ENCODE measurements around the gene CLASP1. TPM values are rescaled to one million over a fixed set of nuclear protein-coding genes. Genes with fewer than 3 reads are reported as not detected.
"Not testable (repeated sequence)": the region's sequence is repeated elsewhere in the genome, so short reads cannot be mapped to it uniquely, and the experiment has no call there.

The CLASP1 gene
- total RNA-seq, 1 donor from 2014 or later = 58.3 TPM

GRCh38 chr2:121303531-121304263, 345.6 kb downstream of the CLASP1 start:
- DNase-seq (no peak), ATAC-seq (ENCODE audit: poor library complexity) (no peak)
- intact Hi-C loops (cut with DNase I) = no loop called here

- ATAC-seq (ENCODE audit: poor library complexity); DNase-seq; intact Hi-C loops (cut with DNase I): not testable (repeated sequence)
Observed at GRCh38 chr2:121301190-121301589, 348.1 kb downstream of the CLASP1 start.

- intact Hi-C loops (cut with DNase I) = no loop called here
- DNase-seq = no peak
- no peak for ATAC-seq (ENCODE audit: poor library complexity)
Observed at GRCh38 chr2:121298476-121298875, 350.8 kb downstream of the CLASP1 start.

- intact Hi-C loops (cut with DNase I) = not testable (repeated sequence)
Observed at GRCh38 chr2:121297866-121298265, 351.4 kb downstream of the CLASP1 start.

GRCh38 chr2:121297217-121297830, 351.9 kb downstream of the CLASP1 start:
- ATAC-seq (ENCODE audit: poor library complexity) (peak; percentile 62), DNase-seq (no peak)
- intact Hi-C loops (cut with DNase I) = no loop called here

More at GRCh38 chr2:121297866-121298265, 351.4 kb downstream of the CLASP1 start:
- not testable (repeated sequence) for DNase-seq; ATAC-seq (ENCODE audit: poor library complexity)

- intact Hi-C loops (cut with DNase I) = no loop called here
- DNase-seq (no peak), ATAC-seq (ENCODE audit: poor library complexity) (no peak)
Observed at GRCh38 chr2:121295911-121296650, 353.2 kb downstream of the CLASP1 start.

GRCh38 chr2:121294881-121295840, 354.1 kb downstream of the CLASP1 start:
- DNase-seq = no peak
- no peak for ATAC-seq (ENCODE audit: poor library complexity)
- intact Hi-C loops (cut with DNase I) = no loop called here

GRCh38 chr2:121293450-121294325, 355.6 kb downstream of the CLASP1 start:
- intact Hi-C loops (cut with DNase I) = no loop called here
- ATAC-seq (ENCODE audit: poor library complexity) (peak; percentile 90), DNase-seq (no peak)

- no peak for DNase-seq
- intact Hi-C loops (cut with DNase I) = no loop called here
- ATAC-seq (ENCODE audit: poor library complexity) = no peak
Observed at GRCh38 chr2:121291251-121291580, 358.0 kb downstream of the CLASP1 start.

- intact Hi-C loops (cut with DNase I) = no loop called here
- no peak for ATAC-seq (ENCODE audit: poor library complexity)
- DNase-seq = no peak
Observed at GRCh38 chr2:121289271-121289670, 360.0 kb downstream of the CLASP1 start.

- DNase-seq (no peak), ATAC-seq (ENCODE audit: poor library complexity) (no peak)
- intact Hi-C loops (cut with DNase I) = no loop called here
Observed at GRCh38 chr2:121288454-121289231, 360.6 kb downstream of the CLASP1 start.

- no peak for ATAC-seq (ENCODE audit: poor library complexity)
- DNase-seq = no peak
- intact Hi-C loops (cut with DNase I) = no loop called here
Observed at GRCh38 chr2:121287956-121288355, 361.3 kb downstream of the CLASP1 start.

Other genes with a start within 250 kb of the CLASP1 start
- gene RNU4ATAC, start 118.6 kb downstream of the CLASP1 start, total RNA-seq = 28.8 TPM
- 22.2 TPM for gene NIFK, start 87.4 kb upstream of the CLASP1 start, total RNA-seq
- gene TSN, start 106.2 kb upstream of the CLASP1 start, total RNA-seq = 32.8 TPM

Measured in Right ventricle myocardium superior (tissue), 1 donor.